GM23248 (cell line): ENCODE results near the gene CD300A. TPM values are rescaled to one million over a fixed set of nuclear protein-coding genes. Genes with fewer than 3 reads are reported as not detected.

Experiments
- DNase-seq: peaks from one replicate; pipeline ENCODE4 v3.0.0-alpha.2; 2015
- H2AFZ ChIP-seq: fragments of 200-600 bp; sonication (generic); 2 replicates; pipeline ENCODE4 v1.6.1; 2016; ENCODE audit warnings: antibody characterized with exemption
- H3F3A ChIP-seq: fragments of 200-600 bp; sonication (generic); 2 replicates; pipeline ENCODE4 v1.6.1; 2016; ENCODE audit warnings: mild to moderate bottlenecking, antibody characterized with exemption, mixed run types; ENCODE audit not compliant: insufficient read depth
- H3K27ac ChIP-seq: fragments of 200-600 bp; sonication (generic); 2 replicates; pipeline ENCODE4 v1.5.1; 2016; ENCODE audit warnings: mild to moderate bottlenecking
- H3K27me3 ChIP-seq: fragments of 200-600 bp; sonication (generic); replicated peaks from 2 replicates; pipeline ENCODE4 v1.6.1; 2016; ENCODE audit warnings: mild to moderate bottlenecking; ENCODE audit not compliant: insufficient read depth
- H3K36me3 ChIP-seq: fragments of 200-600 bp; sonication (generic); 2 replicates; pipeline ENCODE4 v1.6.1; 2016; ENCODE audit warnings: low read depth, mild to moderate bottlenecking
- H3K4me1 ChIP-seq: fragments of 200-600 bp; sonication (generic); 2 replicates; pipeline ENCODE4 v1.6.1; 2016; ENCODE audit warnings: mild to moderate bottlenecking; ENCODE audit not compliant: insufficient read depth
- H3K4me2 ChIP-seq: fragments of 200-600 bp; sonication (generic); one replicate; pipeline ENCODE4 v1.6.1; 2016; ENCODE audit warnings: mild to moderate bottlenecking; ENCODE audit not compliant: unreplicated experiment
- H3K4me3 ChIP-seq: fragments of 200-600 bp; sonication (generic); 2 replicates; pipeline ENCODE4 v1.5.1; 2016; ENCODE audit warnings: mild to moderate bottlenecking
- H3K79me2 ChIP-seq: fragments of 200-600 bp; sonication (generic); 2 replicates; pipeline ENCODE4 v1.6.1; 2016; ENCODE audit warnings: mild to moderate bottlenecking; ENCODE audit not compliant: insufficient read depth
- H3K9ac ChIP-seq: fragments of 200-600 bp; sonication (generic); 2 replicates; pipeline ENCODE4 v1.6.1; 2016; ENCODE audit warnings: mild to moderate bottlenecking
- H3K9me2 ChIP-seq: fragments of 200-600 bp; sonication (generic); 2 replicates; pipeline ENCODE4 v1.6.1; 2016; ENCODE audit warnings: mixed run types, mild to moderate bottlenecking, moderate library complexity; ENCODE audit not compliant: insufficient read depth
- H3K9me3 ChIP-seq: fragments of 200-600 bp; sonication (generic); one replicate; pipeline ENCODE4 v1.6.1; 2017; ENCODE audit warnings: low read depth
- H4K20me1 ChIP-seq: fragments of 200-600 bp; sonication (generic); 2 replicates; pipeline ENCODE4 v1.6.0; 2016; ENCODE audit not compliant: insufficient read depth
- EZH2 ChIP-seq: fragments of 200-600 bp; sonication (generic); IDR thresholded peaks from 2 replicates; pipeline ENCODE4 v1.6.1; 2018; ENCODE audit warnings: antibody characterized with exemption, mild to moderate bottlenecking; ENCODE audit not compliant: insufficient read depth, poor library complexity, severe bottlenecking
- EZH2phosphoT487 ChIP-seq: fragments of 200-600 bp; sonication (generic); IDR thresholded peaks from 2 replicates; pipeline ENCODE4 v1.6.1; 2018; ENCODE audit warnings: antibody characterized with exemption, moderate library complexity, mild to moderate bottlenecking, low read depth; ENCODE audit not compliant: insufficient read depth
- WGBS, 2 experiments: methylation state at CpG; one replicate each; pipeline ENCODE4 v1.1.6; 2015 to 2017; ENCODE audit warnings: low lambda C conversion rate in 2 of 2, low coverage in 1 of 2; ENCODE audit errors: missing lambda C conversion rate in 2 of 2; 5-methylcytosine and 5-hydroxymethylcytosine counted together
- in situ Hi-C: fragments of 300-500 bp; cut with MboI; formaldehyde crosslinking; loops from 2 replicates; pipeline ENCODE4 v1.15.0; 2020
- polyA plus RNA-seq: library from polyadenylated mRNA; unstranded; fragments of >200 nt; fragmentation: Nextera tagmentation; extraction: Ambion mirVana; gene quantifications from 2 replicates; pipeline ENCODE4 v1.2.1, GENCODE V29; 2016
- total RNA-seq: library from RNA; depleted of rRNA; stranded (reverse); fragments of >200 nt; shearing (Covaris generic); gene quantifications from 2 replicates; pipeline ENCODE4 v1.2.3, GENCODE V29; 2014

CD300A gene
- total and polyA plus RNA-seq, 2 experiments from 2014 or later: not detected

DNA sequence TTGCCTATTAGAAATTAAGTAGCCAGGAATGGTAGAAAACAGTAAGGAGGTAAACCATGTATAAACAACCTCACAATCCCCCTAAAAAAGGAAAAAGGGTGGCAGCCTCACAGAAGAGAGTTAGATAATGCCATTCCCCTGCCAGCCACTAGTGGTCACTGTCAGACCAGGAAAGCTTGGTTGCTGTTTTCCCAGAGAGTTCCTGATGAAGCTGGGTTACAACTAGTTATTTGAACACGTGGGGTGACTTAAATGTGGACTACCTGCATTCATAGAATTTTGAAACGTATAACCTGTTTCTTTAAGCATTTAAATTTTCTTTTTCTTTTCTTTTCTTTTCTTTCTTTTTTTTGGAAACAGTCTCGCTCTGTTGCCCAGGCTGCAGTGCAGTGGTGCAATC lies 28.7 kb upstream of the CD300A start:
- Histone ChIP-seq H3K4me2 (no peak overlapping the region), H3K79me2 (no peaks in the 10 kb centered on the region), H4K20me1 (no peaks in the 10 kb centered on the region), H3K4me1 (no peaks in the 10 kb centered on the region), H3K4me3 (no peak overlapping the region), H3K27me3 (peaks cover 4% of the 10 kb centered on the region; the same call in 1 of the 2 replicates), H3K9me3 (no peaks in the 10 kb centered on the region), H3K9ac (no peak overlapping the region), H3K27ac (no peak overlapping the region), H2AFZ (no peak overlapping the region), H3F3A (no peaks in the 10 kb centered on the region), H3K36me3 (no peaks in the 10 kb centered on the region), H3K9me2 (no peaks in the 10 kb centered on the region)
- WGBS, 2 experiments: 36 to 38% methylated on average over 3 of the region's 3 CpGs
- TF ChIP-seq EZH2: no peak
- no peak for TF ChIP-seq EZH2phosphoT487
- no peak for DNase-seq
- in situ Hi-C loops: no loop called here

DNA sequence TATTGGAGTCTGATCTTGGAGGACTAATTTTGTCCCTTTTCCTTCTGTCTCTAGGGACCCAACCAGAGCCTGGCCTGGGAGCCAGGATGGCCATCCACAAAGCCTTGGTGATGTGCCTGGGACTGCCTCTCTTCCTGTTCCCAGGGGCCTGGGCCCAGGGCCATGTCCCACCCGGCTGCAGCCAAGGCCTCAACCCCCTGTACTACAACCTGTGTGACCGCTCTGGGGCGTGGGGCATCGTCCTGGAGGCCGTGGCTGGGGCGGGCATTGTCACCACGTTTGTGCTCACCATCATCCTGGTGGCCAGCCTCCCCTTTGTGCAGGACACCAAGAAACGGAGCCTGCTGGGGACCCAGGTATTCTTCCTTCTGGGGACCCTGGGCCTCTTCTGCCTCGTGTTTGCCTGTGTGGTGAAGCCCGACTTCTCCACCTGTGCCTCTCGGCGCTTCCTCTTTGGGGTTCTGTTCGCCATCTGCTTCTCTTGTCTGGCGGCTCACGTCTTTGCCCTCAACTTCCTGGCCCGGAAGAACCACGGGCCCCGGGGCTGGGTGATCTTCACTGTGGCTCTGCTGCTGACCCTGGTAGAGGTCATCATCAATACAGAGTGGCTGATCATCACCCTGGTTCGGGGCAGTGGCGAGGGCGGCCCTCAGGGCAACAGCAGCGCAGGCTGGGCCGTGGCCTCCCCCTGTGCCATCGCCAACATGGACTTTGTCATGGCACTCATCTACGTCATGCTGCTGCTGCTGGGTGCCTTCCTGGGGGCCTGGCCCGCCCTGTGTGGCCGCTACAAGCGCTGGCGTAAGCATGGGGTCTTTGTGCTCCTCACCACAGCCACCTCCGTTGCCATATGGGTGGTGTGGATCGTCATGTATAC lies 26.5 kb upstream of the CD300A start:
- WGBS, 2 experiments: 77 to 79% methylated on average over 31 of the region's 31 CpGs
- no peaks in the 10 kb centered on the region for H3K79me2 ChIP-seq
- DNase-seq: no peak
- no peak overlapping the region for H3K4me3 ChIP-seq
- no peaks in the 10 kb centered on the region for H3K36me3 ChIP-seq
- no peaks in the 10 kb centered on the region for H3F3A ChIP-seq
- no peak overlapping the region for H3K27ac ChIP-seq
- H3K4me1 ChIP-seq: no peaks in the 10 kb centered on the region
- H4K20me1 ChIP-seq: no peaks in the 10 kb centered on the region
- in situ Hi-C loops: no loop called here
- no peak overlapping the region for H3K9ac ChIP-seq
- no peaks in the 10 kb centered on the region for H3K9me3 ChIP-seq
- H3K4me2 ChIP-seq: no peak overlapping the region
- TF ChIP-seq EZH2phosphoT487 (no peak), EZH2 (no peak)
- peaks cover 4% of the 10 kb centered on the region for H3K27me3 ChIP-seq
- no peaks in the 10 kb centered on the region for H3K9me2 ChIP-seq
- H2AFZ ChIP-seq: no peak overlapping the region

DNA sequence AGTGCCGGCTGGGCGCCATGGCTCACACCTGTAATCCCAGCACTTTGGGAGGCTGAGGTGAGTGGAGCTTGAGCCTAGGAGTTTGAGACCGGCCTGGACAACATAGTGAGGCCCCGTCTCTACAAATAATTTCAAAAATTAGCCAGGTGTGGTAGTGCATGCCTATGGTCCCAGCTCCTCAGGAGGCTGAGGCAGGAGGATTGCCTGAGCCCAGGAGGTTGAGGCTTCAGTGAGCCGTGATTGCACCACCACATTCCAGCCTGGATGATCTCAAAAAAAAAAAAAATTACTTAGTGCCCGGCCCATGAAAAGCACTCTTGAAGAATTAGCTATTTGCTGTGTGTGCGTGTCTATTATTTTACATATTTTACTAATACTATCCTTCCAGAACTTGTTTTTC lies 24.9 kb upstream of the CD300A start:
- TF ChIP-seq EZH2 (no peak), EZH2phosphoT487 (no peak)
- no peak overlapping the region for H3K4me3 ChIP-seq
- no peaks in the 10 kb centered on the region for H3K4me1 ChIP-seq
- in situ Hi-C loops: no loop called here
- no peak overlapping the region for H3K9ac ChIP-seq
- no peak overlapping the region for H3K27ac ChIP-seq
- peaks cover 4% of the 10 kb centered on the region; the same call in 1 of the 2 replicates for H3K27me3 ChIP-seq
- no peaks in the 10 kb centered on the region for H4K20me1 ChIP-seq
- no peaks in the 10 kb centered on the region for H3K79me2 ChIP-seq
- H3K4me2 ChIP-seq: no peak overlapping the region
- H3K36me3 ChIP-seq: no peaks in the 10 kb centered on the region
- no peak for DNase-seq
- no peak overlapping the region for H2AFZ ChIP-seq
- no peaks in the 10 kb centered on the region for H3F3A ChIP-seq
- H3K9me3 ChIP-seq: no peaks in the 10 kb centered on the region
- 71 to 72% methylated on average over 7 of the region's 7 CpGs for WGBS, 2 experiments
- no peaks in the 10 kb centered on the region for H3K9me2 ChIP-seq

DNA sequence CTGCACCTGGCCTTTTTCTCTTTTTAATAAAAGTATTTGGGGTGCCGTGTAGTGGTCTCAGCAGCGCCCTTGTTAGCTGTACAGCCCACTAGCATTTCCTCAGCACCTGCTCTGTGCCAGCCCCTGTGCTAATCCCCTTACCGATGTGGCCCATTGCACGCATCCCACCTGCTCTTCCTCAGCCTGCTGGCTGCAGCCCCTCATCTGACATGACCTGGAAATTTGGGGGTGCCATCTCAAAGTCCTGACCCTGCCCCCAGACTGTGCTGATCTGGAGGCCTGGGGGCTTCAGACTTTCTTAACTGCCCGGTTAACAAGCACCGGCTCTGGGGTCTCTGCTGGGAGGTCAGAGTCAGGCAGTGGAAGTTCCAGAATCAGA lies 24.2 kb upstream of the CD300A start:
- Histone ChIP-seq H3K4me1 (no peaks in the 10 kb centered on the region), H3K9ac (no peak overlapping the region), H3K4me2 (no peak overlapping the region), H3K9me3 (no peaks in the 10 kb centered on the region), H3F3A (no peaks in the 10 kb centered on the region), H3K79me2 (no peaks in the 10 kb centered on the region), H3K9me2 (no peaks in the 10 kb centered on the region), H3K36me3 (no peaks in the 10 kb centered on the region), H3K27me3 (peaks cover 4% of the 10 kb centered on the region; the same call in 1 of the 2 replicates), H3K4me3 (no peak overlapping the region), H2AFZ (no peak overlapping the region), H3K27ac (no peak overlapping the region), H4K20me1 (no peaks in the 10 kb centered on the region)
- 81 to 94% methylated on average over 6 of the region's 6 CpGs for WGBS, 2 experiments
- no peak for DNase-seq
- no peak for TF ChIP-seq EZH2phosphoT487
- in situ Hi-C loops: no loop called here
